Stomach (tissue), 9 donors: ENCODE data around the gene BOD1L1. TPM values are rescaled to one million over a fixed set of nuclear protein-coding genes. Genes with fewer than 3 reads are reported as not detected.
A peak's percentile ranks its signal among the peaks of the same experiment; 100 is the strongest.

Source experiments
- DNase-seq, 2 donors: peaks; one replicate each; pipeline versions ENCODE4 v3.0.0 to v3.0.0-alpha.2; 2013 to 2019
- H3K27ac ChIP-seq, 5 donors: fragments of 200-600 bp in 4 of 5; sonication (generic) in 4 of 5; one replicate each; pipeline ENCODE4 v1.5.1; 2013 to 2019; ENCODE audit warnings: mild to moderate bottlenecking in 1 of 5, moderate library complexity in 1 of 5
- H3K27me3 ChIP-seq, 3 donors: fragments of 200-600 bp; sonication (generic); one replicate each; pipeline ENCODE4 v1.5.1; 2017 to 2019; ENCODE audit warnings: mixed run types in 1 of 3
- H3K36me3 ChIP-seq, 4 donors: fragments of 200-600 bp; sonication (generic); 1 replicate in 3 of 4; 2 replicates in 1 of 4; pipeline ENCODE4 v1.5.1; 2016 to 2019
- H3K4me1 ChIP-seq, 4 donors: fragments of 200-600 bp; sonication (generic); one replicate each; pipeline ENCODE4 v1.5.1; 2016 to 2019
- H3K4me3 ChIP-seq, 4 donors: fragments of 200-600 bp; sonication (generic) in 3 of 4; one replicate each; pipeline ENCODE4 v1.5.1; 2016 to 2019; ENCODE audit warnings: mild to moderate bottlenecking in 1 of 4
- H3K9me3 ChIP-seq, 4 donors: fragments of 200-600 bp; sonication (generic); one replicate each; pipeline ENCODE4 v1.5.1; 2016 to 2019
- CTCF ChIP-seq, 7 experiments: fragments of 450-650 bp in 4 of 7; fragments of 200-600 bp in 3 of 7; sonication (generic) in 3 of 7; IDR thresholded peaks; one replicate each; pipeline ENCODE4 v1.5.1; 2016 to 2019; ENCODE audit warnings: antibody characterized with exemption in 7 of 7, control low read depth in 2 of 7, mild to moderate bottlenecking in 1 of 7
- EP300 ChIP-seq: sonication (generic); formaldehyde crosslinking; IDR thresholded peaks from one replicate; pipeline ENCODE4 v1.6.1; 2017; ENCODE audit warnings: antibody characterized with exemption
- POLR2A ChIP-seq, 4 donors: fragments of 450-650 bp; IDR thresholded peaks; one replicate each; pipeline ENCODE4 v1.6.1; 2016; ENCODE audit warnings: antibody characterized with exemption in 4 of 4, control low read depth in 2 of 4, mild to moderate bottlenecking in 1 of 4, moderate library complexity in 1 of 4
- POLR2AphosphoS5 ChIP-seq, 3 donors: sonication (generic); formaldehyde crosslinking; IDR thresholded peaks; one replicate each; pipeline ENCODE4 v1.6.1; 2016; ENCODE audit warnings: antibody characterized with exemption in 3 of 3
- WGBS, 5 donors: extraction: QIAGEN DNeasy Blood & Tissue Kit in 3 of 5; methylation state at CpG; one replicate each; pipeline versions ENCODE4 v1.1.5 to v1.1.7; 2013 to 2018; 5-methylcytosine and 5-hydroxymethylcytosine counted together
- intact Hi-C: fragments of 100-400 bp; cut with DNase I; formaldehyde crosslinking; loops from one replicate; pipeline ENCODE4 v1.15.1; 2023; ENCODE audit warnings: low total_unique reads
- polyA plus RNA-seq, 3 donors: library from polyadenylated mRNA; stranded (reverse); fragments of 200-250 nt; gene quantifications; one replicate each; pipeline ENCODE4 v1.2.3, GENCODE V29; 2013
- total RNA-seq, 5 donors: library from RNA; depleted of rRNA; stranded (reverse); fragments of >200 nt; gene quantifications; one replicate each; pipeline versions ENCODE4 v1.1.0 to v1.2.3, GENCODE V29; 2014 to 2016
- donor health status: healthy with polysubstance abuse.
- donor health status: Bipolar disorder and iron deficiency.
- donor health status: healthy.

BOD1L1 gene
- total and polyA plus RNA-seq, 8 donors: 8.2 to 61.7 (median 33.4) TPM

DNA sequence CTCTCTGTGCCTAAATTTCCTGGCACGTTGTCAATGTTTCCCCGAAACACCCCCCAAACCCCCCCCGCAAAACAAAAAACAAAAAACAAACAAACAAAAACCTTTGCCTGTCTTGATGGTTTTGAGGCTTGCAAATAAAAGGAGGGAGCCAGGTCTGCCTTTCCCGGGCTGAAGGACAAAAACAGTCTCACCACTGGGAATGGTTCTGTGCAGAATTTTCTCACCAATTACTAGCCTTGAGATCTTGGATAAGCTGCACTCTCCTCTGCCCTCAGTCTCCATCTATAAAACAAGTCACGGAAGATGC lies 98.8 kb downstream of the BOD1L1 start:
- no peak overlapping the region for H3K27ac ChIP-seq
- 3 to 14% (median 7%) methylated on average over 5 of the region's 5 CpGs for WGBS, 5 donors
- TF ChIP-seq POLR2A (IDR thresholded peaks at IDR 0.05) (no peak), EP300 (no peak), CTCF (IDR thresholded peaks at IDR 0.05) (no peak), POLR2AphosphoS5 (IDR thresholded peaks at IDR 0.05) (no peak)
- H3K9me3 ChIP-seq: peaks cover 13 to 17% (median 14%) of the 10 kb centered on the region in 4 donors
- no peaks in the 10 kb centered on the region for H3K36me3 ChIP-seq
- H3K27me3 ChIP-seq: peaks cover 32 to 100% (median 99%) of the 10 kb centered on the region in 3 donors
- no peak for DNase-seq
- intact Hi-C loops: no loop called here
- H3K4me3 ChIP-seq: no peak overlapping the region
- H3K4me1 ChIP-seq: peaks cover 0 to 39% (median 16%) of the 10 kb centered on the region in 4 donors

GRCh38 chr4:13527981-13528820 lies 99.3 kb downstream of the BOD1L1 start:
- TF ChIP-seq POLR2AphosphoS5 (IDR thresholded peaks at IDR 0.05) (no peak), POLR2A (IDR thresholded peaks at IDR 0.05) (no peak), EP300 (no peak), CTCF (IDR thresholded peaks at IDR 0.05) (no peak)
- no peak for DNase-seq
- WGBS, 5 donors: 3 to 8% (median 7%) methylated on average over 28 to 35 of the region's 35 CpGs
- no peak overlapping the region for H3K27ac ChIP-seq
- peak overlapping the region in 1 of 4 donors; percentile 1 for H3K4me3 ChIP-seq
- peaks cover 36 to 100% (median 99%) of the 10 kb centered on the region in 3 donors for H3K27me3 ChIP-seq
- peaks cover 17 to 23% (median 19%) of the 10 kb centered on the region in 4 donors for H3K9me3 ChIP-seq
- no peaks in the 10 kb centered on the region for H3K36me3 ChIP-seq
- peaks cover 0 to 39% (median 16%) of the 10 kb centered on the region in 4 donors for H3K4me1 ChIP-seq
- intact Hi-C loops: no loop called here

DNA sequence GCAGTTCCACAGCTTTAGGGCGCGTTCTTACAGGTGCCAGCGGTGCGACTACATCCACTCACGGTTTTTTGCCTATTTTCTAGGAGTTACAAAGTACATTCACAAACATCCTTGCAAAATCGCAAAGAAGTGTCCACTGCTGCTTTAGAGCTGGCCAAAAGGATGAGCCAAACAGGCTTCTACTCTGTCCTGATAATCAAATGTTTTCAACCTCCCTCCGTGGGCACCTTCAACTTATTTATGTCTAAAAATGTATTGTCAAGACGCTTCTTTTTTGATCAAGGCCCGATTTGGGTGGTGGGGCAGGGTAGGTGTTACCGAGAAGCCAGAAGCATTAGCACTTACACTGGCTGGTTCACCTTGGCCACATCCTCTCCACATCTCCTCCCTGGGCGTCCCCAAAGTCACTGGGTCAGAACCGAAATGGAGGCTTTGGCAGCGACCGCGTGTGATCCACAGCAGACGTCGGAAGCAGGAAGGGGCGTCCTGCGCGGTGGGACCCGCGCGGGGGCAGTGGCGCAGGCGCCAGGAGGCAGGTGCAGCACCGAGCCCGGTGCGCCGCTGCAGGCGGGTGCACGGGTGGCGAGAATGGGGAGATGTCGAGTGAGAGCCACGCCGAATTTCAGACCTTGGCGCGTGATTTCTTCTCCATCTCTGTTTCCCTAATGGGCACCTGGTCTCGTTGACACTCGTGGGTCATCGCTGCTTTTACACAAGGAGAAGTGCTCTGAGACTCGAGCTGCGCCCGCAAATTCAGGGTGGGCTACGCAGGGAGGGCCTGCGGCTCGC lies 100.1 kb downstream of the BOD1L1 start:
- TF ChIP-seq EP300: no peak
- TF ChIP-seq POLR2A (IDR thresholded peaks at IDR 0.05): no peak
- TF ChIP-seq CTCF (IDR thresholded peaks at IDR 0.05): no peak
- TF ChIP-seq POLR2AphosphoS5 (IDR thresholded peaks at IDR 0.05): no peak
- no peak overlapping the region for H3K4me3 ChIP-seq
- intact Hi-C loops: no loop called here
- no peaks in the 10 kb centered on the region for H3K36me3 ChIP-seq
- H3K9me3 ChIP-seq: peaks cover 17 to 29% (median 19%) of the 10 kb centered on the region in 4 donors
- peaks cover 42 to 100% (median 99%) of the 10 kb centered on the region in 3 donors for H3K27me3 ChIP-seq
- 3 to 6% (median 6%) methylated on average over 28 to 46 of the region's 46 CpGs for WGBS, 5 donors
- H3K27ac ChIP-seq: no peak overlapping the region
- H3K4me1 ChIP-seq: peaks cover 0 to 48% (median 20%) of the 10 kb centered on the region in 4 donors
- DNase-seq: no peak

GRCh38 chr4:13526658-13527057 lies 100.9 kb downstream of the BOD1L1 start:
- intact Hi-C loops: no loop called here
- TF ChIP-seq POLR2AphosphoS5 (IDR thresholded peaks at IDR 0.05) (no peak), POLR2A (IDR thresholded peaks at IDR 0.05) (no peak), CTCF (IDR thresholded peaks at IDR 0.05) (no peak), EP300 (no peak)
- Histone ChIP-seq H3K4me1 (peaks cover 0 to 50% (median 21%) of the 10 kb centered on the region in 4 donors), H3K36me3 (no peaks in the 10 kb centered on the region), H3K9me3 (peaks cover 17 to 29% (median 19%) of the 10 kb centered on the region in 4 donors), H3K4me3 (no peak overlapping the region), H3K27me3 (peaks cover 42 to 100% (median 98%) of the 10 kb centered on the region in 3 donors), H3K27ac (no peak overlapping the region)
- DNase-seq: no peak
- 31 to 62% (median 38%) methylated on average over 3 of the region's 3 CpGs for WGBS, 5 donors
